GM12878 (cell line): ENCODE data around the gene PDLIM5. TPM values are rescaled to one million over a fixed set of nuclear protein-coding genes. Genes with fewer than 3 reads are reported as not detected.

Experiments used
- ATAC-seq: fragments of 200-7000 bp; cut with Tn5 transposase; 3 replicates; pipeline ENCODE4 v1.9.1; 2020; ENCODE audit warnings: mild to moderate bottlenecking, moderate library complexity
- BruUV-seq: library from RNA; stranded (reverse); fragments of 400-500 nt; replicated peaks from 2 replicates; lab custom pipeline; 2021; lab: Mats Ljungman, UMichigan
- CTCF ChIA-PET: fragments of 300-600 bp; sonication (Branson Sonifier 250); formaldehyde crosslinking; extraction: SDS; loops from one replicate; lab custom pipeline; 2021; ENCODE audit warnings: inconsistent platforms; lab: Yijun Ruan, JAX
- POLR2A ChIA-PET: fragments of 350-600 bp; formaldehyde crosslinking; extraction: SDS; loops from one replicate; lab custom pipeline; 2021; ENCODE audit warnings: inconsistent platforms; lab: Charles Lee
- RAD21 ChIA-PET: fragments of 300-600 bp; sonication (Branson Sonifier 250); formaldehyde crosslinking; loops from one replicate; lab custom pipeline; 2023; ENCODE audit warnings: antibody characterized with exemption; ENCODE audit not compliant: unreplicated experiment; lab: Charles Lee
- SMC1A ChIA-PET: fragments of 300-600 bp; sonication (Branson Sonifier 250); formaldehyde crosslinking; loops from one replicate; lab custom pipeline; 2023; ENCODE audit not compliant: unreplicated experiment, uncharacterized antibody; lab: Charles Lee
- DNase-seq: peaks from one replicate; pipeline ENCODE4 v3.0.0-alpha.2; 2011; ENCODE audit warnings: low read depth, low spot score
- FAIRE-seq: peaks from 3 replicates; lab custom pipeline; 2011; peaks lifted over from hg19 to GRCh38; lab: Jason Lieb, UNC
- H2AFZ ChIP-seq: 2 replicates; pipeline ENCODE4 v1.6.0; 2011; ENCODE audit warnings: low read depth, low read length, control low read depth; ENCODE audit not compliant: control insufficient read depth
- H3K27ac ChIP-seq: 2 replicates; pipeline ENCODE4 v1.5.1; 2011; ENCODE audit warnings: control low read depth; ENCODE audit not compliant: control insufficient read depth, insufficient read depth
- H3K27me3 ChIP-seq, 2 experiments: replicated peaks in 1 of 2; 2 replicates each; pipeline versions ENCODE4 v1.6.0 to v1.6.1; 2011; ENCODE audit warnings: low read length in 1 of 2; ENCODE audit not compliant: control insufficient read depth in 2 of 2, insufficient read depth in 2 of 2
- H3K36me3 ChIP-seq, 2 experiments: 2 replicates each; pipeline ENCODE4 v1.5.1; 2011; ENCODE audit warnings: low read length in 1 of 2; ENCODE audit not compliant: control insufficient read depth in 2 of 2, insufficient read depth in 2 of 2
- H3K4me1 ChIP-seq: 2 replicates; pipeline ENCODE4 v1.6.1; 2011; ENCODE audit warnings: mild to moderate bottlenecking, low read length, moderate library complexity, mixed read lengths; ENCODE audit not compliant: control insufficient read depth, insufficient read depth
- H3K4me2 ChIP-seq: 2 replicates; pipeline ENCODE4 v1.6.0; 2011; ENCODE audit warnings: control low read depth; ENCODE audit not compliant: control insufficient read depth, insufficient read depth
- H3K4me3 ChIP-seq: fragments of 200-600 bp; sonication (generic); 2 replicates; pipeline ENCODE4 v1.5.1; 2016
- H3K79me2 ChIP-seq: 2 replicates; pipeline ENCODE4 v1.6.0; 2011; ENCODE audit warnings: low read length; ENCODE audit not compliant: control insufficient read depth, insufficient read depth
- H3K9ac ChIP-seq: 2 replicates; pipeline ENCODE4 v1.8.0; 2011; ENCODE audit warnings: low read length, control low read depth, mixed read lengths; ENCODE audit not compliant: control insufficient read depth, insufficient read depth
- H3K9me3 ChIP-seq: replicated peaks from 3 replicates; pipeline ENCODE4 v1.5.1; 2011; ENCODE audit warnings: mild to moderate bottlenecking, low read length; ENCODE audit not compliant: control insufficient read depth, insufficient read depth
- H4K20me1 ChIP-seq: 2 replicates; pipeline ENCODE4 v1.6.0; 2011; ENCODE audit not compliant: control insufficient read depth, insufficient read depth
- CTCF ChIP-seq, 3 experiments: IDR thresholded peaks in 2 of 3; conservative IDR thresholded peaks in 1 of 3; 2 replicates each; pipeline ENCODE4 v1.5.1; 2011; ENCODE audit warnings: low read depth in 3 of 3, low read length in 3 of 3, mild to moderate bottlenecking in 3 of 3, control low read depth in 2 of 3, moderate library complexity in 2 of 3, inconsistent platforms in 1 of 3, mixed read lengths in 1 of 3; ENCODE audit not compliant: control insufficient read depth in 2 of 3, insufficient read depth in 1 of 3; ENCODE audit errors: extremely low read depth in 1 of 3
- GABPA ChIP-seq: IDR thresholded peaks from 2 replicates; pipeline ENCODE4 v1.6.1; 2014; ENCODE audit warnings: antibody characterized with exemption, low read depth, mild to moderate bottlenecking, inconsistent platforms
- IKZF2 ChIP-seq, 2 experiments: fragments of 450-650 bp; IDR thresholded peaks; 2 replicates each; pipeline ENCODE4 v1.6.1; 2017; ENCODE audit warnings: mild to moderate bottlenecking in 2 of 2, moderate library complexity in 2 of 2
- JUNB ChIP-seq: IDR thresholded peaks from 2 replicates; pipeline ENCODE4 v1.6.1; 2016; ENCODE audit warnings: antibody characterized with exemption, mild to moderate bottlenecking
- RAD21 ChIP-seq: IDR thresholded peaks from 2 replicates; pipeline ENCODE4 v1.6.1; 2011; ENCODE audit warnings: mild to moderate bottlenecking, low read depth, low read length, moderate library complexity; ENCODE audit not compliant: insufficient read depth
- RB1 ChIP-seq: fragments of 450-650 bp; formaldehyde crosslinking; IDR thresholded peaks from 2 replicates; pipeline ENCODE4 v1.6.1; 2017; ENCODE audit warnings: mild to moderate bottlenecking, borderline replicate concordance
- RBBP5 ChIP-seq: fragments of 200-600 bp; sonication (generic); conservative IDR thresholded peaks from 2 replicates; pipeline ENCODE4 v1.6.1; 2016
- RCOR1 ChIP-seq: conservative IDR thresholded peaks from 2 replicates; pipeline ENCODE4 v1.6.1; 2012; ENCODE audit warnings: low read depth, low read length, improper control_type of control experiment
- RUNX3 ChIP-seq: IDR thresholded peaks from 2 replicates; pipeline ENCODE4 v1.6.1; 2012; ENCODE audit warnings: low read length, inconsistent platforms
- SREBF2 ChIP-seq: IDR thresholded peaks from 2 replicates; pipeline ENCODE4 v1.6.1; 2012; ENCODE audit warnings: mild to moderate bottlenecking, low read length
- STAT1 ChIP-seq: fragments of 450-650 bp; conservative IDR thresholded peaks from 2 replicates; pipeline ENCODE4 v1.6.1; 2014; ENCODE audit warnings: antibody characterized with exemption, mild to moderate bottlenecking
- ZNF592 ChIP-seq: fragments of 450-650 bp; IDR thresholded peaks from 2 replicates; pipeline ENCODE4 v1.6.1; 2017; ENCODE audit warnings: mild to moderate bottlenecking, moderate library complexity
- ZNF622 ChIP-seq: fragments of 450-650 bp; IDR thresholded peaks from 2 replicates; pipeline ENCODE4 v1.6.1; 2017; ENCODE audit warnings: mild to moderate bottlenecking, inconsistent platforms
- WGBS: methylation state at CpG from one replicate; pipeline ENCODE4 v1.1.6; 2016; ENCODE audit warnings: low lambda C conversion rate; ENCODE audit not compliant: insufficient replicate concordance, insufficient coverage; ENCODE audit errors: missing lambda C conversion rate; 5-methylcytosine and 5-hydroxymethylcytosine counted together
- in situ Hi-C: fragments of 300-500 bp; cut with MboI; formaldehyde crosslinking; loops from 9 replicates; pipeline ENCODE4 v1.14.3; 2018; ENCODE audit warnings: mixed read lengths
- intact Hi-C: fragments of 100-400 bp; cut with micrococcal nuclease; formaldehyde crosslinking; loops from one replicate; pipeline ENCODE4 v1.14.2; 2022; ENCODE audit not compliant: unreplicated experiment
- polyA plus RNA-seq, 11 experiments: library from polyadenylated mRNA; depleted of rRNA in 4 of 11; unstranded in 6 of 11; stranded (reverse) in 5 of 11; fragments of >200 nt; fragmentation: Nextera tagmentation in 4 of 11; fragmentation: Illumina TruSeq in 1 of 11; extraction: Ambion mirVana in 4 of 11; extraction: Trizol in 1 of 11; gene quantifications; 1 replicate in 1 of 11; 2 replicates in 10 of 11; pipeline versions ENCODE4 v1.2.1 to v1.2.3, GENCODE V29; 2011 to 2016; ENCODE audit warnings: inconsistent platforms in 2 of 11, missing spikeins in 2 of 11, low read depth in 1 of 11
- total RNA-seq, 4 experiments: library from RNA; depleted of rRNA in 3 of 4; stranded (reverse); fragments of >200 nt in 3 of 4; fragmentation: Illumina TruSeq in 1 of 4; extraction: Trizol in 1 of 4; gene quantifications; 2 replicates each; pipeline versions ENCODE4 v1.2.1 to v1.2.3, GENCODE V29; 2013 to 2021

The PDLIM5 gene
- total and polyA plus RNA-seq, 10 of the 15 experiments (the other 5 are each of a cell fraction or from before 2014, with no cell fraction given), result 10.0 to 52.9 (median 20.7) TPM

- no peak for TF ChIP-seq CTCF (IDR thresholded peaks at IDR 0.05 in 2 of 3, conservative IDR thresholded peaks at IDR 0.05 in 1 of 3; ENCODE audit: control insufficient read depth in 2 of 3, extremely low read depth in 1 of 3, insufficient read depth in 1 of 3, low read depth in 3 of 3, low read length in 3 of 3)
- no peak for TF ChIP-seq ZNF622
- no peak for TF ChIP-seq GABPA
- TF ChIP-seq IKZF2 (IDR thresholded peaks at IDR 0.05), result no peak
These were observed 34.6 kb downstream of the PDLIM5 start (continued) for GRCh38 chr4:94486372-94486801.

- H3K4me2 ChIP-seq, result no peak overlapping the region
- CTCF ChIA-PET, result no interaction called here
- H3K36me3 ChIP-seq, result no peaks in the 10 kb centered on the region; a peak in 1 of 4 replicates
- no peaks in the 10 kb centered on the region for H3K79me2 ChIP-seq
- in situ Hi-C loops (no loop called here), intact Hi-C loops (no loop called here)
- no peaks in the 10 kb centered on the region for H3K27me3 ChIP-seq
- DNase-seq (no peak), ATAC-seq (no peak), FAIRE-seq (no peak)
- H3K27ac ChIP-seq, result no peak overlapping the region
- no peak overlapping the region for H3K9ac ChIP-seq
- 96% methylated on average over 4 of the region's 4 CpGs for WGBS
- H3K4me3 ChIP-seq, result no peak overlapping the region
- H3K9me3 ChIP-seq, result no peaks in the 10 kb centered on the region; the same call in 2 of the 3 replicates
- BruUV-seq, result no TSS peak
- no peak overlapping the region for H2AFZ ChIP-seq
- SMC1A ChIA-PET, result no interaction called here
- TF ChIP-seq RB1 (no peak), RCOR1 (no peak), GABPA (no peak), SREBF2 (no peak), STAT1 (no peak), JUNB (no peak), RBBP5 (no peak), ZNF592 (no peak), RUNX3 (no peak), RAD21 (no peak)
- no peaks in the 10 kb centered on the region for H4K20me1 ChIP-seq
- POLR2A ChIA-PET, result no interaction called here
- no peaks in the 10 kb centered on the region for H3K4me1 ChIP-seq
- RAD21 ChIA-PET, result no interaction called here
These were observed 36.9 kb downstream of the PDLIM5 start for GRCh38 chr4:94488670-94489069.
